Measurements from ENCODE around the gene SDF4.

SDF4 gene

DNA sequence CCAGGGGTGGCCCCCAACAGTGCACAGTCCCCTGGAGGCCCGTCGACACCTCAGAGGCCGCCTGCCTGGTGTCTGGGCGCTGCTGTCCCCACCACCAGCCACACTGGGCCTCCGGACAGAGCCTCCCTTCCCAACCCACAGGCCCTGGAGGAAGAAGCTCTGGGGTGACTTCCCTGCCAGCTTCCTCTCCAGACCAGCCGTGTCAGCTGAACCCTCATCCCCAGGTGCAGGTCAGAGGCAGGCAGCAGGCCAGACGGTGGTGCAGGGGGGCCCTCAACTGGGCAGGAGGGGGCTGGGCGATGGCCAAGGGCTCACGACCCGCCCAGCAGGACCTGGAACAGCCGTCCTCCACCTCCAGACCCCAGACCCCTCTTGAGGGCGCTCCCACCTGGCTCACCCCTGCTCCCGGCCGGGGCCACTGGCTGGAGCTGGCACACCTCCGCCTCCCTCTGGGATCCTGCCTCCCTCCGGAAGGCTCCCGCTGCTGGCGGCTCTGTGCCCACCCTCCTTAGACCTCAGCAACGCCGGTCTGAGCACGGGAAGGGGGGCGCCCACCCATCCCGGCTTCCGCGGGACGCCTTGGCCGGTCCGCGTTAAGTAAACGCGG, 25.9 kb downstream of the SDF4 start:
- TF ChIP-seq, protein P1, sequence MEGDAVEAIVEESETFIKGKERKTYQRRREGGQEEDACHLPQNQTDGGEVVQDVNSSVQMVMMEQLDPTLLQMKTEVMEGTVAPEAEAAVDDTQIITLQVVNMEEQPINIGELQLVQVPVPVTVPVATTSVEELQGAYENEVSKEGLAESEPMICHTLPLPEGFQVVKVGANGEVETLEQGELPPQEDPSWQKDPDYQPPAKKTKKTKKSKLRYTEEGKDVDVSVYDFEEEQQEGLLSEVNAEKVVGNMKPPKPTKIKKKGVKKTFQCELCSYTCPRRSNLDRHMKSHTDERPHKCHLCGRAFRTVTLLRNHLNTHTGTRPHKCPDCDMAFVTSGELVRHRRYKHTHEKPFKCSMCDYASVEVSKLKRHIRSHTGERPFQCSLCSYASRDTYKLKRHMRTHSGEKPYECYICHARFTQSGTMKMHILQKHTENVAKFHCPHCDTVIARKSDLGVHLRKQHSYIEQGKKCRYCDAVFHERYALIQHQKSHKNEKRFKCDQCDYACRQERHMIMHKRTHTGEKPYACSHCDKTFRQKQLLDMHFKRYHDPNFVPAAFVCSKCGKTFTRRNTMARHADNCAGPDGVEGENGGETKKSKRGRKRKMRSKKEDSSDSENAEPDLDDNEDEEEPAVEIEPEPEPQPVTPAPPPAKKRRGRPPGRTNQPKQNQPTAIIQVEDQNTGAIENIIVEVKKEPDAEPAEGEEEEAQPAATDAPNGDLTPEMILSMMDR (conservative IDR thresholded peaks at IDR 0.05): no peak
- peak overlapping the region; percentile 65; the same call in 1 of the 2 replicates for H3K27ac ChIP-seq

GRCh38 chr1:1204998-1205768, 26.6 kb downstream of the SDF4 start:
- TF ChIP-seq, protein P1 (conservative IDR thresholded peaks at IDR 0.05): no peak

DNA sequence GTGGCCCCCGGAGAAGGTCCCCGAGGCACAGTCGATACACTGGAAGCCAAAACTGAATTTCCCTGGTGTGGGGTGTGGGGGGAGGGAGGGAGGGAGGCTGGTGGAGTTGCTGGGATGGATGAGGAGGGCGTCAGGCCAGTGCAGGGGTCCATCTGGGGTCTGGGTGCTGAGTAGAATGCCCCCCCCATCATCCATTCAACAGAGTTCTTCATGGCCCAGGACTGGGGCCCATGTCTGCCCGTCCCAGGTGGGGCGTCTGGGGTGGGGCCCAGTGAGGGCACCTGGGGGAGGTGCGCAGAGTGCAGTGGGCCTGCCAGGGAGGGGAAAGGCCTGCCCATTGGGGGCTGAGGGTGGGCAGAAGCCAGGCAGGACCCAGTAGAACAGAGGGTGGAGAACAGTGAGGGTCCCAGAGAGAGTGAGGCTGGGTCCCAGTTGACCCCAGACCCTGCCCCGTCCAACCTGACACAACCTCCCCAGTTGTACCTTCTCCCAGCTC, 27.3 kb downstream of the SDF4 start:
- TF ChIP-seq, protein P1 (conservative IDR thresholded peaks at IDR 0.05): no peak
- H3K27ac ChIP-seq: no peak overlapping the region

More at GRCh38 chr1:1204998-1205768, 26.6 kb downstream of the SDF4 start:
- no peak overlapping the region; the same call in 1 of the 2 replicates for H3K27ac ChIP-seq

GRCh38 chr1:1203561-1204424, 28.0 kb downstream of the SDF4 start:
- TF ChIP-seq, protein P1 (conservative IDR thresholded peaks at IDR 0.05): no peak
- no peak overlapping the region for H3K27ac ChIP-seq

DNA sequence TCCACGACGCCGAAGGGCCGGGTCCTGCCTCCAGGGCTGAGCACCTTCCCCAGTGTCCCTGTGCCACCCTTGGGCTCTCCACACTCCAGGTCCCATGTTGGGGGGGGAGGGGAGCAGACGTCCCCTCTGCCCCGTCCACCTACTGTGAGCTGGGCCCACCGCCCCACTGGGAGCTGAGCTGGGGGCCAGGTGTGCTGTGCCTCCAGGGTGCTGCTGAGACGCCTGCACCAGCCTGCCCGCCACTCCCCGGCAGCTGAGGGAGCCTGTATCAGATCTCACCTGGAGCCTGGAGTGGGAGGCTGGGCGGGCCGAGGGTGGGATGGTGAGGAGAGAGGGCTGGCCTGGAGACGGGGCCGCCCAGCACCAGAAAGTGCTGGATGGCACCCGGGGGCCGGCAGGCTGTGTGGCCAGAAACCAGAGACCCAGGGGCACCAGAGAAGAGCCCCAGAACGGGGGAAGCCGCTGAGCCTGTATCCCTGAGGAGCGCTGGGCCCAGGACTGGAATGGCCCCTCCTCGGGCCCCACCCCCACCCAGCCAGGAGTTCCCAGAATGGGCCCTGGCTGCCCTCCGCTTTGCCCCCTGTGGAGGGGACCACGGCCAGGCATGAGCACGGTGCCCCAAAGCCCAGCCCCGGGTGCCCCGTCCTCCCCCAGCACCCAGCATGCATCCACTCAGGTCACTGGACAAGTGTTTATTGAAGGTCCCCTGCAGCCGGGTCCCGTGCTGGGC, 28.8 kb downstream of the SDF4 start:
- H3K27ac ChIP-seq: no peak overlapping the region
- TF ChIP-seq, protein P1 (conservative IDR thresholded peaks at IDR 0.05): no peak

DNA sequence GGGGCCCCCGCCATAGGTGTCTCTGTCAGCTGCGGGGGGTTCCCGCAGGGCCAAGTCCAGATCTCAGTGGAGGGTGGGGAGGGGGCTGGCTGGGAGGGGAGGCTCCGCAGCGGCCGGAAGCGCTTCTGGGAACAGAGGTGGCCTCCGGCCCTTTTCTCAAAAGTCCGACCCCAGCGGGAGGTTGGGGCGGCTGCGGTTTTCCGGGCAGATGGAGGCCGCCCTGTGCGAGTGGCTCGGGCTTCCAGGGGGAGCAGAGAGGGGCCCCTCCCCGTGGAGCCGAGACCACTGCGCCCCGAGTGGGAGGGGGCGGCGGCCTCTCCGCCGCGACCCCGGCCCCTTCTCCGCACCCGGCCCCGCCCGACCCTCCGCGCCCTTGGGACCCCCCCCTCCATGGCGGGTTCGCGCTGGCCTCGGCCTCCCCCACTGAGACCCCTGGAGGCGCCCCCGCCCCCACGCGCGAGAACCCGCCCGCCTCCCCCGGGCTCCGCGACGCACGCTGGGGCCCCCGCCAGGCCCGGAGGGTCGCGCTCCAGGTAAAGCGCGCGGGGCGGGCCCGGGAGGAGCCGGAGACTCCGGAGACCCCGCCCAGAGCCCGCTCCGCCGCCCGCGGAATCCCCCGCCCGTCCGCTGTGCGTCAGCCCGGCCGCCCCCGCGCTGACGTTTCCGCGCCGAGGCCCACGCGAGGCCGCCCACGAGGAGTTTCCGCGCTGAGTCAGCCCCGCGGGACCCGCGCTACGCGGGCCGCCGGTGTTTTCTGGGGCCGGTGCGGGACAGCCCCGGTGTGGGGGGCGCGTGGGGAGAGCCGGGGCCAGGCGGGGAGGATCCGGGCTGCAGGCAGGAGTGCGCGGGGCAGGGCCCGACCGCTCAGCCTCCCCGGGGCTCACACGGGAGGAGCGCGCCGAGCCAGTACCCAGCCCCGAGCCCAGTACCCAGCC, 30.7 kb downstream of the SDF4 start:
- peak overlapping the region; percentile 44; the same call in 1 of the 2 replicates for H3K27ac ChIP-seq
- TF ChIP-seq, protein P1 (conservative IDR thresholded peaks at IDR 0.05): no peak

Measured in VCaP (cell line).